NCI-H2227 (cell line): ENCODE data around the gene MYO16.
"Not testable (repeated sequence)": the region's sequence is repeated elsewhere in the genome, so short reads cannot be mapped to it uniquely, and the experiment has no call there.

ENCODE experiments used
- DNase-seq: peaks from one replicate; lab custom pipeline; 2025; ENCODE audit not compliant: unreplicated experiment; lab: John Stamatoyannopoulos, UW

Gene MYO16

DNA sequence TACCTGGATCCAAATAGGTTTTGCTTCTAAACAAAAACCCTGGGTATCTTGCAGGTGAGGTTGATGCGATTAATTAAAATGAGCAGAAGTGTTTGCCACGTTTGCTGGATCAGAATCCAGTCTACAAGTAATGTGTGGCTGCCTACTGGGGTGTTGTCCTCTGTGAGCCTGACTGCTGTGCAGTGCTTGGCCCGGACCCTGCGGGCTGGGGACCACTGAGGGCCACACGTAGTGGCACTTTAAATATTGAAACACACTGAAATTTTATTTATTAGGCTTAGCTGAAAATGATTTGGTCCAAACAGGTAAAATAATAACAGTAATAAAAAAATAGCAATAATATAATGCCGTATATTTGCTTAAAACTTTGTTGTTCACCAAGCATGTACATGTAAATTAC lies 338.0 kb downstream of the MYO16 start:
- no peak for DNase-seq

GRCh38 chr13:108968566-108968965 lies 339.2 kb downstream of the MYO16 start:
- no peak for DNase-seq

DNA sequence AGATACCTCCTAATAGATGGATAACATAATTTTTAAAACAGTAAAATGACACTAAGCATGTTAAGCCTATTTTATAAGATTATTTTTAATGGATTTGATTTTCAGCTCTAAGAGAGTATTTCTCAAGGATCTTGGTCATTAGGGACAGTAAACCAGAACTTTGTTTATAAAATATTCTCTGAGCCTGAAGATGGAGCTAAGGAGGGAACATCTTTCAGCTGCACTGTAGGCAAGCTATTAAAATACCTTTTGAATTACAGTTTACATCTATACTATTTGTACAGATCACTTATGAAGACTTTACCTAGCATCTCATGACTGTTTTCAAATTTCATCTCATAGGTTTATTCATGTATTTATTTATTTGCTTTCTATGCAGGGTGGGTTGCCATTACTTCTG lies 345.3 kb downstream of the MYO16 start:
- no peak for DNase-seq

DNA sequence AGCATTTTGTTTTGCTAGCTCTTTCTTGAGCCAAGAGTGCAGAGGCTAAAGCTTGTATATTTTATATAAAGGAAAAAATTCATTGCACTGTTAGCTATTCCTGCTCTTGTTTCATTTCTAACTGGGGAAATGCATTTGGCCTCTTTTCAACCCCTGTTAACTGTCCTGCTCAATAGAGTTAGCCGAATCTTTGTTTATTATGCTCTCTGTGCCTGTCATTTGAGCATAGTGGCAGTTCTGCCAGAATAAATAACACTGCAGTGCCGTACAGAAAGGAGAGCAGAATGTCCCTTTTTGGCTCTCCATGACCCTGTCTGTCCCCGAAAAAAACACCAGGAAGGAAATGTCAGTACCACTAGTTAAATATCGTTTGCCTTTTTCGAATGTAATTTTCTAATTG lies 350.8 kb downstream of the MYO16 start:
- no peak for DNase-seq

DNA sequence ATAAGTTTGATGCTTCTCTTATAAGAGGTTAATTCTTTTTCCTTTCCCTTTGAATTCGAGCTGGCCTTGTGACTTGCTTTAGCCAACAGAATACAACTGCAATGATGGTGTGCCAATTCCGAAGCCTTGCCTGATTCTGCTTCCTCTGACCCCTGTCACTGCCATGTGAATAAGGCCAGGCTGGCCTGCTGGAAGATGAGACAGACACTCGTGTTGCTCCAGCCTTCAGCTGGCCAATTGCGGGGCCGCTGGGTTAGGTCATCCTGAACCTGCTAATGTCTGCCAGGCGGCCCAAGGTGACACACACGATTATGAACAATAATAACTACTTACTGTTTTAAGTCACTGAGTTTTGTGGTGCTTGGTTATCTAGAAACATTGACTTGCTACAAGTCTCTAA lies 352.0 kb downstream of the MYO16 start:
- no peak for DNase-seq

GRCh38 chr13:108983273-108983672 lies 353.9 kb downstream of the MYO16 start:
- DNase-seq, result no peak

DNA sequence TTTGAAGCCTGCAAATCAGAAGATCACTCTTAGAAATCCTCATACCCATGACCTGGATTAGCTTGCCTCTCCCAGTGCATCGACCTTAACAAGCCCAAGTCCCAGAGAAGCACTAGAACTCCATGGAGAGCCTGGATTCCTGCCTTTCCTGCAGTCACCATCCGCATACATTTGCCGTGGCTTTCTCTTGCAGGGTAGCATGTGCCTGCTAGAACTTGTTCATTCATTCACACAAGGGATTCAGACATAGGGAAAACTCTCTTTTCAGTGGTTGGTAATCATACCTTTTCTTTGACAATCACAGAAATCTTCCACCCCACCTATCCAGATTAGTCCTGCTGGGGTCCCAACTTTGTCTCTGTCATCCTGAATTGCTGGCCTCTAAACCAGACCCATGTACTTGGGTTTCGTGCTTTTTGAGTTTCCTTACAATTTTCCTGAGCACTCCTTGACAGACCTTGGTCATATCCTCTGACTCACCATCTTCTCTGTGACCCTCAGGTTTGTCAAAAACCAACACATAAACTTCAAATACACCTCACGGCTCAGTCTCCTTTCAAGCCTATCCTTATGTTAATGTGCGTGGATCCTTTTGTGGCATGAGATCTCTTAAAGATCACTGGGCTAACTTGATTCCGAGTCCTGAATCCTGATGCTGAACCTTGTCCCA lies 355.0 kb downstream of the MYO16 start:
- no peak for DNase-seq

DNA sequence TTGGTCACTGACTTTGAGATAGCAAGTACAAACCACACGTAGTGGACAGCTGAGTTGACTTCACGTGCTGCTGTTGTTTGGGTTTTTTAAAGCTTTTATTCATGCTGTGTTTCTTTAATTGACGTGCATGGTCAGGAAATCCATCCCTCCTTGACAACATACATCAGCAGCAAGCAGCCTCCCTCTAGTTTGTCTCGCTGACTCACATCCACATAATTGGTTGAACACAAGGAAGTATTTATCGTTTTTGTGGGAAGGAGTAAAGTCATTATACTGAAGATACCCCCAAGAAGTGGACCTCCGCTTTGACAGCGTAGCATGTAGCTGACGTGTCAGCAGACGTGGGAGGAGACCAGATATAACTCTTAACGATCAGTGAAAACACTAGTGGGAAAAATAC lies 355.8 kb downstream of the MYO16 start:
- no peak for DNase-seq

GRCh38 chr13:108987517-108987916 lies 358.1 kb downstream of the MYO16 start:
- no peak for DNase-seq

DNA sequence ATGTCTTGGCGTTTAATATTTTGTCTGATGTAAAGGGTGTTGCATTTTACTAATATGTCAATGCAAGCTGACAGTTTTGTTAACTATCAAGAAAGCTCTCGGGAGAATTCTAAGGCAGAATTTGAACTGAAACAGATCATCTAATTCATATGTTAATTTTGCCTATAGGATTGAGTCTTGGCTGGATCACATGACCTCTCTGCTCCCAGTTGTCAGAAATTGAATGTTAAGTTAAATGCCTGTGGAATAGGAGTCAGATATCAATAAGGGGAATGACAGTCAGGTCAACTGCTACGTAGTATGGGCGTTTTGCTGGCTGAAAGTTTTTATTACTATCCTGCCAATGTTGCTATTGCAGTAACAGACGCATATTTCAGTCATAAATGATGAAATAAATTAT lies 358.5 kb downstream of the MYO16 start:
- DNase-seq, result no peak

GRCh38 chr13:108991416-108991815 lies 362.0 kb downstream of the MYO16 start:
- not testable (repeated sequence) for DNase-seq

DNA sequence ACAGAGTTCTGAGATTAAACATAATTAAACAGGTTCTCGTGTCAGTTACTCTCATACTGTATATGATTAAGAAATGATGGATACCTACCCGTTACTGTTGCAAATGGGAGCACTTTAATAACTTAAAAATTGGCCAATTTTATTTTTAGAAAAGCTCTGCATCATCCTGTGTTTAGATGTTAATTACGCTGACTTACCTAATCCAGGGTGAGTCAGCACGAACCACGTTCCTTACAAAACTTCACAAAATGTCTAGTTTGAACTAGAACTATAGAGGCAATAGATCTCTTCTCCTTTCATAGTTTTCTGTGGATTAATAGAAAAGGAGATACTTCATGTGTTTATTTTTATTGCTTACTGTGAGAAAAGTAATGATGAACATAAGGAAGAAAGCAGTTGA lies 363.9 kb downstream of the MYO16 start:
- no peak for DNase-seq

DNA sequence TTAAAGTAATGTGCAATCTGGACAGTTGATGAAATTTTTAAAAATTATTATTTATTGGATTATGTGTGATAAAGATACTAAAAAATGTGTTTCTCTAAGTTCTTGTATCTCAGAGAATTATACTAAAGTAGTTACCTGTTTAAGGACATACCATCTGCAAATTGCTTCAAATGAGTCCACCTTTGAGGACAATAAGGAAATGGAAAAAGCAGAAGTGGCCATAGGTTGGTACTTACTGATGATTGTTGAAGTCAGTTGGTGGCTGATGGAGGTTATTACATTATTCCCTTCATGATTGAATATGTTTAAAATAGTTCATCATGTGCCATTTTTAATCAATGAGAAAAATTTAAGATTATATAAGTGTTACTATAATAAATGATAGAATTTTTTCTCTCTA lies 367.0 kb downstream of the MYO16 start:
- no peak for DNase-seq

- DNase-seq, result no peak
Measured at GRCh38 chr13:109000207-109000606, 370.8 kb downstream of the MYO16 start.

GRCh38 chr13:109002934-109003333 lies 373.5 kb downstream of the MYO16 start:
- DNase-seq, result no peak

DNA sequence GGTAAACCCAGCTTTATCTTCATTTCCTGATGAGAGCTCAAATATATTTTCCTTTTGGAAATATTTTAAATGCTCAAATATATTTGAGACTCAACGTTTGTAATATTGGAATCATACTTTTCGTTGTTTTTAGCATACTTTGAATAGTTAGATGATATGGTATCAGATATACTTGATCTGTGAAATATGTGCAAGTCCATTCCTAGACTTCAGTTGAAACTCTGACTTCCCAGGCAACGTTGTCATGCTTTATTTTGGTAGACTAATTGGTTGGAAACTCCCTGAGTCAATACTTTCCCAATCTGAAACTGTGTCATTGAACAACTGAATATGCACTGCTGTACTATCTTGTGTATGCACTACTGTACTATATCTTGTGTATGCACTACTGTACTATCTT lies 378.5 kb downstream of the MYO16 start:
- no peak for DNase-seq

DNA sequence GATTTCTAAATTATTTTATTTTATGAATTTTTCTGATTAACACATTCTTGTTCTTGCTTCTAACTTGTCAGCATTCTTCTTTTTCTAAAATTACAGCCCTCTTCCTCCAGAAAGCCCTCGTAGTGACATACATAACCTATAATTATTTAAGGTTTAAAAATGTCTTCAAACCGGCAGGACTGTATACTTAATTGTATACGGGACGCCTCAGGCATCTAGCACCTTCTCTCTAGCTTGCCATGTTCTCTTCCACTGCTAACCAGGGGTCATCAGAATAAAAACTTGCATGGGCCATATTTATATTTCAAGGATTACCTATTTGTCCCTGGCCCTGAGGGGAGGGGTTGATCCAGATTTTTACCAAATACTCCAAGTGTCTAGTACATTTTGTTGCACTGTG lies 380.3 kb downstream of the MYO16 start:
- no peak for DNase-seq

GRCh38 chr13:109010912-109011311 lies 381.5 kb downstream of the MYO16 start:
- DNase-seq, result no peak

DNA sequence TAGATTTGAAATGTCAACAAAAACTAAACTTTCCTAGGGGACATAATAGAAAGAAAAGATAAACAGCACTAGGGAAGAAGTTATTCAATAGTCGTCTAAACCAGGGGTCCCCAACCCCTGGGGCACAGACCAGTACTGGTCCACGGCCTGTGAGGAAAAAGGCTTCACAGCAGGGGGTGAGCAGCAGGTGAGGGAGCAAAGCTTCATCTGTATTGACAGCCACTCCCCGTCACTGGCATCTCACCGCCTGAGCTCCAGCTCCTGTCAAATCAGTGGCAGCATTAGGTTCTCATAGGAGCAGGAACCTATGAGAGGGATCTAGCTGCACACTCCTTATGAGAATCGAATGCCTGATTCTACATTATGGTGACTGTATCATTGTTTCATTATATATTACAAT lies 382.7 kb downstream of the MYO16 start:
- no peak for DNase-seq

DNA sequence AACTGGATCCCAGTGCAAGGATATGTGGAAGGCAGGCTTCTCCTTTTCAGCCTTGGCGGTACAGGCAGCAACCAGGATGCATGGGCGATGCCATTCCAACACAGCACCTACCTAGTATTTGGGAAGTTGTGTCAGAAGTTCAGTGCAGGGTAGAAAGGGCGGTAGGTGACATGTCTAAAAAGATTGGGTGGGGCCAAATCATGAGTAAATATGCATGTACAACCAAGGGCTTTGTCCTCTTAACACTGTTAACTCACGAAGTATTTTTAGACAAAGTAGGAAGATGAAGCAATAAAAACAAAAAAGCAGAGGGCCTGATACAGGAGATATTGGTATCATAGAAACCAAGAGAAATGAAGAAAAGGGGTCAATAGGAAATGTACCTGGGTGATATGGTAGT lies 392.1 kb downstream of the MYO16 start:
- DNase-seq, result no peak

GRCh38 chr13:109024611-109025010 lies 395.2 kb downstream of the MYO16 start:
- no peak for DNase-seq

- no peak for DNase-seq
Measured at GRCh38 chr13:109026266-109026665, 396.9 kb downstream of the MYO16 start.

DNA sequence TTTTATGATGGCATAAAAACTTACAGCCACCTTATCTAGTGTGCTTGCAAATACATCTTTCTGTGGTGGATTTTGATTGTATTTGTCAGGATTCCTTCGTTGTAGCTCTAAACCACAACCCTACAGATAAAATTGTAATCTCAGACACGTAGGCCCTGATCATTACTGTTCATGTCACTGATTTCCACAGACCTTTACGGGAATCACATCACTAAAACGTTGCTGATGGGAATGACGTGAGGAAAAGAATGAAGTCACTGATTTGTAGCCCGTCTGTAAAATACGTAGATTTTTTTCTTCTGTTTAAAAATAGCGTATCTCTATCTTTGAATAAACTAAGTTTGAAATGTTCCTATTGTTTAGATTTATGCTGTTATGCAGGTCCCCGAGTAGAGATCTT lies 399.2 kb downstream of the MYO16 start:
- DNase-seq, result no peak

DNA sequence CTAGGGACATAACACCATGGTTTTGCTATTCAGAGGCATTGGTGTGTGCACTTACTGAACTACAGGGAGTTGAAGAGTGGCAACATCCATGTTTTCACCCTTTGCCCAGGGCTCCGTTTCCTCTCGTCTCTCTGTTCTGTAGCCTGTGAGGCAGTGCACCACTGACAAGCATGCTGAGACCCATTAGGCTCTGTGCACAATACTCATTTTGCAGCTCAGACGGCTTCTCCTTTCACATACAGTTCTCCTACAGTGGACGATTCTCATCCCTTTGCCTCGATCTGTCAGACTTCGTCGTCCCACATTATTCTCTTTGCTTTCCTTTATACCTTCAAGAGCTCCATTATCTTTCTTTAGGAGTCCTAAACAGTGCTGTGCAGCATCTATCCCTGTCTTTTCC lies 403.7 kb downstream of the MYO16 start:
- DNase-seq, result no peak
